HepG2 (cell line): ENCODE results near the gene ZNF652. TPM values are rescaled to one million over a fixed set of nuclear protein-coding genes. Genes with fewer than 3 reads are reported as not detected.

ENCODE experiments used
- ATF1 ChIP-seq: IDR thresholded peaks from 2 replicates; pipeline ENCODE4 v1.6.1; 2016; ENCODE audit warnings: mild to moderate bottlenecking, control low read depth
- FOXJ3 ChIP-seq: sonication (generic); formaldehyde crosslinking; IDR thresholded peaks from 2 replicates; pipeline ENCODE4 v1.4.0; 2020; ENCODE audit warnings: missing genetic modification reagents, mild to moderate bottlenecking, borderline replicate concordance
- FOXO1 ChIP-seq: sonication (generic); formaldehyde crosslinking; IDR thresholded peaks from 2 replicates; pipeline ENCODE4 v1.4.0; 2020; ENCODE audit warnings: missing genetic modification reagents
- HDAC2 ChIP-seq: sonication (generic); formaldehyde crosslinking; IDR thresholded peaks from 2 replicates; pipeline ENCODE4 v1.4.0; 2020; ENCODE audit warnings: missing genetic modification reagents
- HMGA1 ChIP-seq: sonication (generic); formaldehyde crosslinking; conservative IDR thresholded peaks from 2 replicates; pipeline ENCODE4 v1.4.0; 2020; ENCODE audit warnings: missing genetic modification reagents
- HNF1B ChIP-seq: sonication (generic); formaldehyde crosslinking; IDR thresholded peaks from 2 replicates; pipeline ENCODE4 v1.5.1; 2020; ENCODE audit warnings: mild to moderate bottlenecking, moderate library complexity, missing genetic modification reagents
- KDM2A ChIP-seq: sonication (generic); formaldehyde crosslinking; IDR thresholded peaks from 2 replicates; pipeline ENCODE4 v1.4.0; 2020; ENCODE audit warnings: low read depth, missing genetic modification reagents, borderline replicate concordance
- KLF12 ChIP-seq: sonication (generic); formaldehyde crosslinking; IDR thresholded peaks from 2 replicates; pipeline ENCODE4 v1.4.0; 2020; ENCODE audit warnings: missing genetic modification reagents, borderline replicate concordance
- KLF6 ChIP-seq: IDR thresholded peaks from 2 replicates; pipeline ENCODE4 v1.8.0; 2016; ENCODE audit warnings: missing biosample characterization, missing genetic modification reagents
- LCORL ChIP-seq, 2 experiments: fragments of 450-650 bp in 1 of 2; sonication (generic) in 1 of 2; formaldehyde crosslinking in 1 of 2; IDR thresholded peaks; 2 replicates each; pipeline versions ENCODE4 v1.5.0 to v1.6.1; 2017 to 2020; ENCODE audit warnings: antibody characterized with exemption in 1 of 2, missing genetic modification reagents in 1 of 2
- MED13 ChIP-seq: sonication (generic); formaldehyde crosslinking; IDR thresholded peaks from 2 replicates; pipeline ENCODE4 v1.5.0; 2020; ENCODE audit warnings: missing genetic modification reagents
- NFRKB ChIP-seq: fragments of 450-650 bp; IDR thresholded peaks from 2 replicates; pipeline ENCODE4 v1.6.1; 2017
- POLR2G ChIP-seq: fragments of 200-400 bp; formaldehyde crosslinking; IDR thresholded peaks from 2 replicates; pipeline ENCODE4 v1.6.1; 2018; ENCODE audit warnings: mild to moderate bottlenecking, low read depth, low read length, moderate library complexity
- PRPF4 ChIP-seq: fragments of 200-400 bp; formaldehyde crosslinking; IDR thresholded peaks from 2 replicates; pipeline ENCODE4 v1.6.1; 2016; ENCODE audit warnings: low read length, low read depth; ENCODE audit not compliant: poor library complexity, severe bottlenecking
- RAD51 ChIP-seq: fragments of 450-650 bp; IDR thresholded peaks from 2 replicates; pipeline ENCODE4 v1.6.1; 2016; ENCODE audit warnings: borderline replicate concordance
- SMAD9 ChIP-seq: sonication (generic); formaldehyde crosslinking; IDR thresholded peaks from 2 replicates; pipeline ENCODE4 v1.5.1; 2020; ENCODE audit warnings: mild to moderate bottlenecking, missing genetic modification reagents
- SNAPC2 ChIP-seq: sonication (generic); formaldehyde crosslinking; IDR thresholded peaks from 2 replicates; pipeline ENCODE4 v1.8.1; 2022; ENCODE audit warnings: mild to moderate bottlenecking, missing genetic modification reagents
- SP4 ChIP-seq: sonication (generic); formaldehyde crosslinking; IDR thresholded peaks from 2 replicates; pipeline ENCODE4 v1.8.1; 2023; ENCODE audit warnings: mild to moderate bottlenecking, missing genetic modification reagents
- YEATS4 ChIP-seq: sonication (generic); formaldehyde crosslinking; IDR thresholded peaks from 2 replicates; pipeline ENCODE4 v1.4.0; 2020; ENCODE audit warnings: missing genetic modification reagents, borderline replicate concordance
- ZFY ChIP-seq: sonication (generic); formaldehyde crosslinking; IDR thresholded peaks from 2 replicates; pipeline ENCODE4 v1.4.0; 2020; ENCODE audit warnings: missing genetic modification reagents
- ZNF18 ChIP-seq: sonication (generic); formaldehyde crosslinking; IDR thresholded peaks from 2 replicates; pipeline ENCODE4 v1.8.0; 2022; ENCODE audit warnings: mild to moderate bottlenecking, missing genetic modification reagents; ENCODE audit not compliant: insufficient replicate concordance
- ZNF207 ChIP-seq: fragments of 450-650 bp; IDR thresholded peaks from 2 replicates; pipeline ENCODE4 v1.6.1; 2016; ENCODE audit warnings: antibody characterized with exemption, borderline replicate concordance
- ZNF547 ChIP-seq: sonication (generic); formaldehyde crosslinking; IDR thresholded peaks from 2 replicates; pipeline ENCODE4 v1.5.1; 2020; ENCODE audit warnings: mild to moderate bottlenecking, missing genetic modification reagents
- ZNF772 ChIP-seq: sonication (generic); formaldehyde crosslinking; IDR thresholded peaks from 2 replicates; pipeline ENCODE4 v1.5.0; 2020; ENCODE audit warnings: mild to moderate bottlenecking, missing genetic modification reagents
- polyA plus RNA-seq, 8 experiments: library from polyadenylated mRNA; depleted of rRNA in 3 of 8; stranded (reverse) in 7 of 8; unstranded in 1 of 8; fragments of >200 nt; fragmentation: Illumina TruSeq in 4 of 8; extraction: Trizol in 4 of 8; gene quantifications; 2 replicates each; pipeline versions ENCODE4 v1.2.1 to v1.2.3, GENCODE V29; 2011 to 2016; ENCODE audit warnings: low read depth in 4 of 8, missing spikeins in 1 of 8, mixed read lengths in 1 of 8; ENCODE audit not compliant: insufficient read depth in 1 of 8
- total RNA-seq, 5 experiments: library from RNA; depleted of rRNA; stranded (reverse); fragments of >200 nt; fragmentation: Illumina TruSeq; extraction: Trizol; gene quantifications; 2 replicates each; pipeline ENCODE4 v1.2.3, GENCODE V29; 2016; ENCODE audit warnings: low read depth in 1 of 5
- TF ChIP-seq, protein P1 (sequence below): sonication (generic); formaldehyde crosslinking; IDR thresholded peaks from 2 replicates; pipeline ENCODE4 v1.5.0; 2020; ENCODE audit warnings: missing genetic modification reagents
- TF ChIP-seq, protein P2 (sequence below): sonication (generic); formaldehyde crosslinking; IDR thresholded peaks from 2 replicates; pipeline ENCODE4 v1.5.0; 2020; ENCODE audit warnings: missing genetic modification reagents, mild to moderate bottlenecking, borderline replicate concordance

Gene ZNF652
- total and polyA plus RNA-seq, 2 of the 13 experiments (the other 11 are each of a cell fraction or from before 2014, with no cell fraction given): 16.2 to 30.2 TPM

DNA sequence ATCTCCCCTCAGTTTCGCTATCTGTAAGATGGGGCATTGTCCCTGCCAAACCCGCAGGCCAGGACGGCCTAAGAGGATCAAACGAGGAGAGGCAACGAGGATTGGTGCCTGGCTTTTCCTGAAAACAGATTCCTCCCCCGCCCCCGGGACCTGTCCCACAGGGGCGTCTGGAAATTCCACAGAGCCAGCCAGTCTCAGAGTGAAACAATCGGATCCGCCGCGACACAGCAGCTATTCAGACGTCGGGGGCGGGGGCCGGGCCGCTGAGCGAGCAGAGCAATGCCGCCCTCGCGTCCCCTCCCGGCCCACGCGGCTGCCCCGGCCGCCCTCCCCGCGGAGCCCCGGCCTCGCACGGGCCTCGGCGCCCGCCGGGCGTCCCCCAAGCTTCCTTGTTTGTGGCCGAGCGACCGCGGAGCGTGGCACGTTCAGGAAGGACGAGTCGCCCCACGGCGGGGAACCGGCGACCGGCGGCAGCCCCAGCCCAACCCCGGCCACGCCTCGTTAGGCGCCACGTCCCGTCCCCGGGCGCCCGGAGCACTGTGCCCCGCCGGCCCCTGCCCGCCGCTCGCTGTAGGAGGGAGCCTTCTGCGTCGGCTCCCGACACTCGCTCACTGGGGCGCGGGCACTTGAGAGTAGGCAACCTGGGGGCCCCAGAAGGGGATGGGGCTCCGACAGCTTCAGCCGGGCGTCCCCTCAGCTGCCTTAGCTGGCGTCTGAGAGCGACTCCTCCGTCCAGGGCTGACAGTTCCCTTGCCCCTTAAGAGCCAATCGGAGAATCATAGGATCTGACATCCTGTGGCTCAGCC is 101.8 kb downstream of the ZNF652 start (continued):
- TF ChIP-seq SMAD9 (CRISPR knock-in tag): no peak
- no peak for TF ChIP-seq MED13 (CRISPR knock-in tag)
- 0 out of 2 replicates have a peak, but pooled peaks have one; percentile 29 for TF ChIP-seq ZFY
- TF ChIP-seq FOXO1: no peak
- no peak for TF ChIP-seq FOXJ3
- TF ChIP-seq ZNF772 (CRISPR knock-in tag): no peak
- TF ChIP-seq KLF6 (CRISPR knock-in tag): no peak
- TF ChIP-seq KDM2A (CRISPR knock-in tag): peak; percentile 30; the same call in 1 of the 2 replicates
- TF ChIP-seq YEATS4 (CRISPR knock-in tag): peak; percentile 23; the same call in 1 of the 2 replicates
- no peak for TF ChIP-seq ZNF547 (CRISPR knock-in tag)
- TF ChIP-seq, protein P1, sequence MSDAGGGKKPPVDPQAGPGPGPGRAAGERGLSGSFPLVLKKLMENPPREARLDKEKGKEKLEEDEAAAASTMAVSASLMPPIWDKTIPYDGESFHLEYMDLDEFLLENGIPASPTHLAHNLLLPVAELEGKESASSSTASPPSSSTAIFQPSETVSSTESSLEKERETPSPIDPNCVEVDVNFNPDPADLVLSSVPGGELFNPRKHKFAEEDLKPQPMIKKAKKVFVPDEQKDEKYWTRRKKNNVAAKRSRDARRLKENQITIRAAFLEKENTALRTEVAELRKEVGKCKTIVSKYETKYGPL (CRISPR knock-in tag): no peak
- TF ChIP-seq ATF1 (CRISPR knock-in tag): no peak
- TF ChIP-seq ZNF207: no peak
- TF ChIP-seq NFRKB: no peak
- TF ChIP-seq SNAPC2: no peak
- no peak for TF ChIP-seq RAD51
- TF ChIP-seq KLF12 (CRISPR knock-in tag): no peak
- no peak for TF ChIP-seq HMGA1 (CRISPR knock-in tag)
- no peak for TF ChIP-seq HDAC2 (CRISPR knock-in tag)
- TF ChIP-seq PRPF4: no peak
- no peak for TF ChIP-seq POLR2G
- no peak for TF ChIP-seq ZNF18 (CRISPR knock-in tag)
- TF ChIP-seq, protein P2, sequence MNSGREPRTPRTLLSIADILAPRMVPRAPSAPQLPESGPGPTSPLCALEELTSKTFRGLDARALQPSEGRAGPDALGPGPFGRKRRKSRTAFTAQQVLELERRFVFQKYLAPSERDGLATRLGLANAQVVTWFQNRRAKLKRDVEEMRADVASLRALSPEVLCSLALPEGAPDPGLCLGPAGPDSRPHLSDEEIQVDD (CRISPR knock-in tag): no peak
- TF ChIP-seq LCORL (IDR thresholded peaks at IDR 0.05): no peak
- no peak for TF ChIP-seq LCORL (CRISPR knock-in tag; IDR thresholded peaks at IDR 0.05)
- no peak for TF ChIP-seq SP4 (CRISPR knock-in tag)
- no peak for TF ChIP-seq HNF1B (CRISPR knock-in tag)
